Measurements from ENCODE around the gene DAAM1.

- no peak for TF ChIP-seq CTCF (IDR thresholded peaks at IDR 0.05; ENCODE audit: low read depth, low read length)
- no peak for TF ChIP-seq EZH2phosphoT487 (IDR thresholded peaks at IDR 0.05; ENCODE audit: low read depth)
Measured at GRCh38 chr14:59356767-59357166, 168.3 kb downstream of the DAAM1 start.
